Fibroblast of villous mesenchyme (primary cell): ENCODE results near the gene PYGL. TPM values are rescaled to one million over a fixed set of nuclear protein-coding genes. Genes with fewer than 3 reads are reported as not detected.

Experiments
- DNase-seq: peaks from one replicate; pipeline ENCODE4 v3.0.0-alpha.2; 2010; ENCODE audit warnings: low read depth
- H3K4me3 ChIP-seq: 2 replicates; pipeline ENCODE4 v1.5.1; 2011; ENCODE audit warnings: low read depth, mild to moderate bottlenecking, low read length
- total RNA-seq: library from RNA; depleted of rRNA; stranded (reverse); fragments of >200 nt; gene quantifications from 2 replicates; pipeline ENCODE4 v1.2.3, GENCODE V29; 2012
- TF ChIP-seq, protein P1 (sequence below): IDR thresholded peaks from 2 replicates; pipeline ENCODE4 v1.5.1; 2012; ENCODE audit warnings: low read depth, mild to moderate bottlenecking, low read length; ENCODE audit not compliant: insufficient read depth

Gene PYGL
- total RNA-seq, 1 donor = 82.5 TPM

- TF ChIP-seq, protein P1, sequence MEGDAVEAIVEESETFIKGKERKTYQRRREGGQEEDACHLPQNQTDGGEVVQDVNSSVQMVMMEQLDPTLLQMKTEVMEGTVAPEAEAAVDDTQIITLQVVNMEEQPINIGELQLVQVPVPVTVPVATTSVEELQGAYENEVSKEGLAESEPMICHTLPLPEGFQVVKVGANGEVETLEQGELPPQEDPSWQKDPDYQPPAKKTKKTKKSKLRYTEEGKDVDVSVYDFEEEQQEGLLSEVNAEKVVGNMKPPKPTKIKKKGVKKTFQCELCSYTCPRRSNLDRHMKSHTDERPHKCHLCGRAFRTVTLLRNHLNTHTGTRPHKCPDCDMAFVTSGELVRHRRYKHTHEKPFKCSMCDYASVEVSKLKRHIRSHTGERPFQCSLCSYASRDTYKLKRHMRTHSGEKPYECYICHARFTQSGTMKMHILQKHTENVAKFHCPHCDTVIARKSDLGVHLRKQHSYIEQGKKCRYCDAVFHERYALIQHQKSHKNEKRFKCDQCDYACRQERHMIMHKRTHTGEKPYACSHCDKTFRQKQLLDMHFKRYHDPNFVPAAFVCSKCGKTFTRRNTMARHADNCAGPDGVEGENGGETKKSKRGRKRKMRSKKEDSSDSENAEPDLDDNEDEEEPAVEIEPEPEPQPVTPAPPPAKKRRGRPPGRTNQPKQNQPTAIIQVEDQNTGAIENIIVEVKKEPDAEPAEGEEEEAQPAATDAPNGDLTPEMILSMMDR = no peak
- no peak overlapping the region for H3K4me3 ChIP-seq
- no peak for DNase-seq
These were observed 85.0 kb downstream of the PYGL start for GRCh38 chr14:50859296-50859624.

DNA sequence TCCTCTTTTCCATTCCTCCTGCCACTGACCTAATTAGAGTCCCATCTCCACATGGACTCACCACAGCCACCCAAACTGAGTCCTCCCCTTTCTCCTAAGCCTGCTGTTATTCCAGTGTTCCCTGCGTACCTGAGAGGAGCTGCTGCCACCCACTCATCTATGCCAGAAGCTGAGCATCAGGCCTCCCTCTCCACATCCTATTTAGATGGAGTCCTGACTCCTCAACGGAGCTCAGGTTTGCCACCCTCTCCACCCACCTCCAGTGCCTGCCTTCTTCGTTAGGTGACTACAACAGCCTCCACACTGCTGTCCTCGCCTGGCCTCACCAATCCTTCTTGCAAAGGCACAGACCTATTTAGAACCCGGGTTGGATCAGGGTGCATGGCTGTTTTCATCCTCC lies 87.6 kb downstream of the PYGL start:
- TF ChIP-seq, protein P1 = no peak
- no peak for DNase-seq
- H3K4me3 ChIP-seq = no peak overlapping the region

DNA sequence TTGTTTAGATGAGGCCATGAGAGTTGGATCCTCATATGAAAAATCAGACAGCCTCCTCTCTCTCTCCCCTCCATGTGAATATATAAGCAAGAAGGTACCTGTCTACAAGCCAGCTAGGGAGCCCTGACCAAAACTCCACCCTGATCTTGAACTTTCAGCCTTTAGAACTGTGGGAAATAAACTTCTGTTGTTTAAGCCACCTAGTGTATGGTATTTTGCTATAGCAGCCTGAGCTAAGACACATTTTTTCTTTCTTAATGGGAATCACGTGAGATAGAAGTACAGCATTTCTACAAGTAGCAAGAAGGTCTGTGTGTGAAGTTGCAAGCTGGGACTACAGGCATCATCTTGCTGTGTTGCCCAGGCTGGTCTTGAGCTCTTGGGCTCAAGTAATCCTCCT lies 88.7 kb downstream of the PYGL start:
- TF ChIP-seq, protein P1 = peak; percentile 20
- H3K4me3 ChIP-seq = no peak overlapping the region
- peak; percentile 31 for DNase-seq

Other genes with a start within 250 kb of the PYGL start
- gene NIN, start 113.3 kb downstream of the PYGL start, total RNA-seq = 29.8 and 33.2 TPM in 2 replicates
- not detected in 2 replicates for gene ABHD12B, start 72.4 kb downstream of the PYGL start, total RNA-seq
- 0.64 TPM in 1 of 2 replicates, not detected in the other for gene TRIM9, start 150.6 kb upstream of the PYGL start, total RNA-seq